Ishikawa (cell line): ENCODE results near the gene LMAN2.
A peak's percentile ranks its signal among the peaks of the same experiment; 100 is the strongest.

Experiments used
- CEBPB ChIP-seq: IDR thresholded peaks from 2 replicates; pipeline ENCODE4 v1.6.1; 2012
- CREB1 ChIP-seq: IDR thresholded peaks from 2 replicates; pipeline ENCODE4 v1.6.1; 2012; ENCODE audit warnings: low read depth
- EGR1 ChIP-seq: IDR thresholded peaks from 2 replicates; pipeline ENCODE4 v1.6.1; 2012
- EP300 ChIP-seq: IDR thresholded peaks from 2 replicates; pipeline ENCODE4 v1.6.1; 2012; ENCODE audit warnings: borderline replicate concordance
- FOXM1 ChIP-seq: IDR thresholded peaks from 2 replicates; pipeline ENCODE4 v1.6.1; 2012; ENCODE audit warnings: low read depth, borderline replicate concordance
- NFIC ChIP-seq: IDR thresholded peaks from 2 replicates; pipeline ENCODE4 v1.6.1; 2012
- RAD21 ChIP-seq: IDR thresholded peaks from 2 replicates; pipeline ENCODE4 v1.6.1; 2012; ENCODE audit warnings: low read depth
- TAF1 ChIP-seq: IDR thresholded peaks from 2 replicates; pipeline ENCODE4 v1.6.1; 2012; ENCODE audit warnings: low read depth, mild to moderate bottlenecking
- TCF12 ChIP-seq: IDR thresholded peaks from 2 replicates; pipeline ENCODE4 v1.6.1; 2012; ENCODE audit warnings: low read depth
- TEAD4 ChIP-seq: IDR thresholded peaks from 2 replicates; pipeline ENCODE4 v1.6.1; 2012
- YY1 ChIP-seq: IDR thresholded peaks from 2 replicates; pipeline ENCODE4 v1.6.1; 2012; ENCODE audit warnings: low read depth
- ZBTB7A ChIP-seq: IDR thresholded peaks from 2 replicates; pipeline ENCODE4 v1.6.1; 2012; ENCODE audit warnings: low read depth
- TF ChIP-seq, protein P1 (sequence below): IDR thresholded peaks from 2 replicates; pipeline ENCODE4 v1.6.1; 2012; ENCODE audit warnings: low read depth, mild to moderate bottlenecking
- TF ChIP-seq, protein P2 (sequence below): IDR thresholded peaks from 2 replicates; pipeline ENCODE4 v1.6.1; 2012
- TF ChIP-seq, protein P3 (sequence below): IDR thresholded peaks from 2 replicates; pipeline ENCODE4 v1.6.1; 2012

The LMAN2 gene

DNA sequence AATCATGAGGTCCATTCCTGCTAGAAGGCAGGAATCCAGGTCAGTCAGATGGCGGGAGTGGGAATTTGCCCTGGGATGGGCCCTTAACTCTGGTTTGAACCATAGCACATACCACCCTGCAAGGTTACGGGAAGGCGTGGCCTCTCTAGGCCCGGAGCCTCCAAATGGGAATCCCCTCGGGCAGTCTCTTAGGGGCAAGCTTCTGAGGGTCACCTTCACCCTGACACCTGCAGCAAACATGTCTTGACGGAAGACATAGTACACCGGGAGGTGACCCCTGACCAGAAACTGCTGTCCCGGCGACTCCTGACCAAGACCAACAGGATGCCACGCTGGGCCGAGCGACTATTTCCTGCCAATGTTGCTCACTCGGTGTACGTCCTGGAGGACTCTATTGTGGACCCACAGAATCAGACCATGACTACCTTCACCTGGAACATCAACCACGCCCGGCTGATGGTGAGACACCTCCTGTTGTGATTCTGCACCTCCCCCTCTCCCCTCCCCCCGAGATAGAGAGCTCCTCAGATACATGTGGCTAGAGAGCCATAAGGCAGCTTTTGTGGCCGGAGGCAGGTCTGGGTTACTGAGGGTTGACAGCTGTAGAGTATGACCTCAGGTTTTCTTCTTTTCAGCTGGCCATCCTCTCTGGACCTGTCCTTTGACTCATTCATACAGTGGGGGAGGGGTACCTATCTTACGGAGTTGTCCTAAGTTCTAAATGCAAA is 46.9 kb downstream of the LMAN2 start:
- TF ChIP-seq, protein P1, sequence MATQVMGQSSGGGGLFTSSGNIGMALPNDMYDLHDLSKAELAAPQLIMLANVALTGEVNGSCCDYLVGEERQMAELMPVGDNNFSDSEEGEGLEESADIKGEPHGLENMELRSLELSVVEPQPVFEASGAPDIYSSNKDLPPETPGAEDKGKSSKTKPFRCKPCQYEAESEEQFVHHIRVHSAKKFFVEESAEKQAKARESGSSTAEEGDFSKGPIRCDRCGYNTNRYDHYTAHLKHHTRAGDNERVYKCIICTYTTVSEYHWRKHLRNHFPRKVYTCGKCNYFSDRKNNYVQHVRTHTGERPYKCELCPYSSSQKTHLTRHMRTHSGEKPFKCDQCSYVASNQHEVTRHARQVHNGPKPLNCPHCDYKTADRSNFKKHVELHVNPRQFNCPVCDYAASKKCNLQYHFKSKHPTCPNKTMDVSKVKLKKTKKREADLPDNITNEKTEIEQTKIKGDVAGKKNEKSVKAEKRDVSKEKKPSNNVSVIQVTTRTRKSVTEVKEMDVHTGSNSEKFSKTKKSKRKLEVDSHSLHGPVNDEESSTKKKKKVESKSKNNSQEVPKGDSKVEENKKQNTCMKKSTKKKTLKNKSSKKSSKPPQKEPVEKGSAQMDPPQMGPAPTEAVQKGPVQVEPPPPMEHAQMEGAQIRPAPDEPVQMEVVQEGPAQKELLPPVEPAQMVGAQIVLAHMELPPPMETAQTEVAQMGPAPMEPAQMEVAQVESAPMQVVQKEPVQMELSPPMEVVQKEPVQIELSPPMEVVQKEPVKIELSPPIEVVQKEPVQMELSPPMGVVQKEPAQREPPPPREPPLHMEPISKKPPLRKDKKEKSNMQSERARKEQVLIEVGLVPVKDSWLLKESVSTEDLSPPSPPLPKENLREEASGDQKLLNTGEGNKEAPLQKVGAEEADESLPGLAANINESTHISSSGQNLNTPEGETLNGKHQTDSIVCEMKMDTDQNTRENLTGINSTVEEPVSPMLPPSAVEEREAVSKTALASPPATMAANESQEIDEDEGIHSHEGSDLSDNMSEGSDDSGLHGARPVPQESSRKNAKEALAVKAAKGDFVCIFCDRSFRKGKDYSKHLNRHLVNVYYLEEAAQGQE = no peak
- TF ChIP-seq FOXM1 = no peak
- no peak for TF ChIP-seq TCF12
- no peak for TF ChIP-seq ZBTB7A
- TF ChIP-seq TEAD4 = no peak
- TF ChIP-seq TAF1 = no peak
- no peak for TF ChIP-seq RAD21
- no peak for TF ChIP-seq EP300
- TF ChIP-seq, protein P2, sequence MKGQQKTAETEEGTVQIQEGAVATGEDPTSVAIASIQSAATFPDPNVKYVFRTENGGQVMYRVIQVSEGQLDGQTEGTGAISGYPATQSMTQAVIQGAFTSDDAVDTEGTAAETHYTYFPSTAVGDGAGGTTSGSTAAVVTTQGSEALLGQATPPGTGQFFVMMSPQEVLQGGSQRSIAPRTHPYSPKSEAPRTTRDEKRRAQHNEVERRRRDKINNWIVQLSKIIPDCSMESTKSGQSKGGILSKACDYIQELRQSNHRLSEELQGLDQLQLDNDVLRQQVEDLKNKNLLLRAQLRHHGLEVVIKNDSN = no peak
- TF ChIP-seq CREB1 = no peak
- TF ChIP-seq CEBPB = no peak

DNA sequence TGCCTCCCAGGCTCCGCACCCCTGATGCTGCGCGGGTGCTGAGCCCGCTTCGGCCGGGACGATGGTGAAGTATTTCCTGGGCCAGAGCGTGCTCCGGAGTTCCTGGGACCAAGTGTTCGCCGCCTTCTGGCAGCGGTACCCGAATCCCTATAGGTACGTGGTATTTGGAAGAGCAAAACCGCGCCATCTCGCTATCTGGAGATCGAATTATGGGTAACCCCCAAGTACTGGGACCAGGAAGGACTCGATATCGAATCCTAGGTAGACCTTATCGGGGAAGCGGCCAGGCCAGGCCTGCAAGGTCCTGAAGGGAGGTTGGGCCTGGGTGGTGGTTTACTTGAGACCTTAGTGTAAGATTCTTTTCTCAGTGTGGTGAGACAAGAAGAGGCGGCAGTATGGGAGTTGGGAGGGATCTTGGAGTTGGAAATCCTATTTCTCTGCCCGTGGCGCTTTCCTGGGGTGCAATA is 47.5 kb downstream of the LMAN2 start:
- TF ChIP-seq RAD21 = no peak
- TF ChIP-seq, protein P3, sequence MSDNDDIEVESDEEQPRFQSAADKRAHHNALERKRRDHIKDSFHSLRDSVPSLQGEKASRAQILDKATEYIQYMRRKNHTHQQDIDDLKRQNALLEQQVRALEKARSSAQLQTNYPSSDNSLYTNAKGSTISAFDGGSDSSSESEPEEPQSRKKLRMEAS = peak; percentile 4; the same call in 1 of the 2 replicates

DNA sequence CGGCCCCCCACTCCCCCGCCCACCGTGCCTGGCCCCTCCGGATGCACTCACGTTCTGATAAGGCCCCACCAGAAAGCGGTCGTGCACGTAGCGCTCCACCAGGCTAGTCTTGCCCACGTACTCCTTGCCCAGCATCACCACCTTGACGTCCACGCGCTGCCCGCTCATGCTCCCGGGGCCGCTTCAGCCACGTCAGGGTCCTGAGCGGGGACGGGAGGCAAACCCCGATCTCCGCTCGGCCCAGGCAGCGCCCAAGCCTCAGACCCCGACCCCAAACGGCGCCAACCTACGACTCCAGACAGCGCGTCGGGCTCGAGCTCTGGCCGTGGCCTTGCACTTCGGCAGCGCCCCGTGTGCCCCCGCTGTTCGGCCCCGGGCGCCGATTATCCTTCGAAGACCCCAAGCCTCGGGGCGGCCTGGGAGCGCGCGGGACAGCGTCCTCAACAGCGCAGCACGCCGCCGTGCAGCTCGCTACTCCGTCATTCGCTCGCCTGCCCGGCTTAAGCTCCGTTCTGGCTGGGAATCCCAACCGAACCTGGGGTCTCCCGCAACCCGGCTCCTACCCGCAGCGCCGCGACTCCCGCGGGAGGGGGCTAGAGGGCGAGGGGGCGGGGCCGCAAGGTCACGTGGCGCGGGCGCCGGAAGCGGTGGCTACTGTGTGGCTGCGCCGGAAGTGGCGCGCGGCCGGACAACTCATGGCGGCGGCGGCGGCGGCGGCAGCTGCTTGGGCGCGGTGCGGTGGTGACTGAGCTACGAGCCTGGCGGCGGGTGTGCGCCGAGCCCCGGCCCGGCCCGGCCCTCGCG is 48.1 kb downstream of the LMAN2 start, which contains the start of the genes PRELID1 and RAB24:
TSS of gene PRELID1 (plus strand) at position 679 of the 804 bp plus-strand sequence. CDS start 187 bp downstream, outside the sequence.
TSS of gene RAB24 (minus strand) at position 599 of the 804 bp plus-strand sequence. CDS start at position 168, 431 bp downstream.
- TF ChIP-seq, protein P3 = peak; percentile 63
- no peak for TF ChIP-seq NFIC
- TF ChIP-seq, protein P1 = no peak
- TF ChIP-seq EP300 = peak; percentile 25; the same call in 1 of the 2 replicates
- no peak for TF ChIP-seq TEAD4
- no peak; the same call in 1 of the 2 replicates for TF ChIP-seq TCF12
- TF ChIP-seq CEBPB = no peak
- peak; percentile 80; the same call in 1 of the 2 replicates for TF ChIP-seq TAF1
- no peak for TF ChIP-seq EGR1
- peak; percentile 89 for TF ChIP-seq YY1
- TF ChIP-seq CREB1 = no peak; the same call in 1 of the 2 replicates
- TF ChIP-seq, protein P2 = peak; percentile 98
- TF ChIP-seq RAD21 = no peak
- TF ChIP-seq ZBTB7A = peak; percentile 90
- no peak for TF ChIP-seq FOXM1

DNA sequence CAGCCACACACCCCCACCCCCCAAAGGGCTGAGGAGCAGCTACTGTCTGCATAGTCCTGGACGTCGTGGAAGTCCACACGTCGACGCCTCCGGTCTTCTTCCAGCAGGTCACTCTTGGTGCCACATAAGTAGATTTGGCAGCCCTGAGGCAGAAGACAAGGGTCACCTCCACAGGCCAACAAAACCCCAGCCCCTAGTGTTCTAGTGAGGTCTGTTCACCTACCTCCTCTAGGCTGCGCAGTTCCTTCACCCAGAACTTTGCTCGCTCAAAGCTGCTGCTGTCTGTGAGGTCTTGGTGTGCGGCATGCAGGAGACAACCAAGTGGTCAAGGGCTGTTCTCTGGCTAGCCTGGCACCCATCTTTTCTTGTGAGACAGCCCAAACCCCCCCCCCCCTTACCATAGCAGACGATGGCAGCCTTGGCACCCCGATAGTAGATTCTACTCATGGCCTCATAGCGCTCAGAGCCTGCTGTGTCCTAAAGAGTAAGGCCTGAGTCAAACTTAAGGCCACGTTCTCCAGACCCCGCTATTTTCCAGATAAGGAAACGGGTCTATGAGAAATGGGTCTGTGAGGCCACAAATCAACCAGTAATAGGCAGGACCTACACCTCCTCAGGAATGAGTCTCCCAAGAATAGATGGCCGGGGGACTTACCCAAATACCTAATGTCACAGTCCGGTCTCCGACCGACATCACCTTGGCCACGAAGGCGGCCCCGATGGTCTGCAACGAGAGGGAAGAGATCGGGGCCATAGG is 48.9 kb downstream of the LMAN2 start:
- TF ChIP-seq TCF12 (no peak), TAF1 (no peak)
- TF ChIP-seq, protein P1 = no peak
